GM12874 (cell line): Measurements from ENCODE around the gene ATG16L2.

Experiments used
- TF ChIP-seq, protein P1 (sequence below): IDR thresholded peaks from 2 replicates; pipeline ENCODE4 v1.5.1; 2011; ENCODE audit warnings: low read depth, mild to moderate bottlenecking, control low read depth, low read length, moderate library complexity; ENCODE audit not compliant: insufficient read depth

Gene ATG16L2

GRCh38 chr11:72833083-72833733, 19.0 kb downstream of the ATG16L2 start:
- TF ChIP-seq, protein P1, sequence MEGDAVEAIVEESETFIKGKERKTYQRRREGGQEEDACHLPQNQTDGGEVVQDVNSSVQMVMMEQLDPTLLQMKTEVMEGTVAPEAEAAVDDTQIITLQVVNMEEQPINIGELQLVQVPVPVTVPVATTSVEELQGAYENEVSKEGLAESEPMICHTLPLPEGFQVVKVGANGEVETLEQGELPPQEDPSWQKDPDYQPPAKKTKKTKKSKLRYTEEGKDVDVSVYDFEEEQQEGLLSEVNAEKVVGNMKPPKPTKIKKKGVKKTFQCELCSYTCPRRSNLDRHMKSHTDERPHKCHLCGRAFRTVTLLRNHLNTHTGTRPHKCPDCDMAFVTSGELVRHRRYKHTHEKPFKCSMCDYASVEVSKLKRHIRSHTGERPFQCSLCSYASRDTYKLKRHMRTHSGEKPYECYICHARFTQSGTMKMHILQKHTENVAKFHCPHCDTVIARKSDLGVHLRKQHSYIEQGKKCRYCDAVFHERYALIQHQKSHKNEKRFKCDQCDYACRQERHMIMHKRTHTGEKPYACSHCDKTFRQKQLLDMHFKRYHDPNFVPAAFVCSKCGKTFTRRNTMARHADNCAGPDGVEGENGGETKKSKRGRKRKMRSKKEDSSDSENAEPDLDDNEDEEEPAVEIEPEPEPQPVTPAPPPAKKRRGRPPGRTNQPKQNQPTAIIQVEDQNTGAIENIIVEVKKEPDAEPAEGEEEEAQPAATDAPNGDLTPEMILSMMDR, result no peak

- TF ChIP-seq, protein P1, result no peak
Measured at GRCh38 chr11:72833811-72834493, 19.7 kb downstream of the ATG16L2 start.

GRCh38 chr11:72834905-72835304, 20.7 kb downstream of the ATG16L2 start:
- TF ChIP-seq, protein P1, result no peak

DNA sequence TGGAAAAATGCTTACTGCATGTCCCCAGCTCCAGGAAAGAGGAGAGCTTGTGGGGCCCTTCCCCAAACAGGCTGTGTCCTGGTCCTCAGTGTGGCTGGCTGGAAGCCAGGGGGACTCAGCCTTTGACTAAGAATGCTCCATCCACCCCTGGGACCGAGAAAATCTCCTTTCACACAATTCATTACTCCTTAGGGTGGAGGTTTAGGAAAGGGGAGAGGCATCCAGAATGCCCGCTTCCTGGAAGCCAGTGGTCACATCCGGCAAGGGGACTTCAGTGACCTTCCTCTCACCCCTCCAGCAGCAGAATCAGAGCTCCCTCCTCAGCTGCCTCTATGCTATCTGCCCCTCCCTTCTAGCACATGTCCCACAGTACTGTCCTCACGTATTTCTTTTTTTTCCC, 21.9 kb downstream of the ATG16L2 start:
- TF ChIP-seq, protein P1, result no peak

GRCh38 chr11:72838691-72839305, 24.6 kb downstream of the ATG16L2 start:
- TF ChIP-seq, protein P1, result no peak

- TF ChIP-seq, protein P1, result no peak
Measured at GRCh38 chr11:72840780-72841179, 26.6 kb downstream of the ATG16L2 start.

DNA sequence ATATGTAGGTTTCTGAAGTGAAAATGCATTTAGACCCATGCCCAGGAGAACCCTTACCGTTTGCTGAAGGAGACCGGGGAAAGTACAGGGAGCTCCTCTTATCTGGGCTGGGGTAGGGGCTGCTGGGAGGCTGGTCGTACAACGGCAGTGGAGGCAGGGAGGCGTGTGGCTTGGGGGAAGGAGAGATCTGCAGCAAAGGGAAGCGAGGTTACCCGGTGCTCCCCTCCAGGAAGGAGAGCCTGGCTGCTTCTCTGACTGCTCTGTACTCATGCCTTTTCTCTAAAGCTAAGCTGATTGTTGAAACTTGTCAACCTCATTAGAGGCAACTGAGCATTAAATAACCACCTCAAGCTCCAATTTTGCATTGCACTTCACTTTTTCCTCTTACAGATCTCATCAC, 27.2 kb downstream of the ATG16L2 start:
- TF ChIP-seq, protein P1, result no peak
